ENCODE data around the gene GGT5.
"Not testable (repeated sequence)": the region's sequence is repeated elsewhere in the genome, so short reads cannot be mapped to it uniquely, and the experiment has no call there.

The GGT5 gene, protein sequence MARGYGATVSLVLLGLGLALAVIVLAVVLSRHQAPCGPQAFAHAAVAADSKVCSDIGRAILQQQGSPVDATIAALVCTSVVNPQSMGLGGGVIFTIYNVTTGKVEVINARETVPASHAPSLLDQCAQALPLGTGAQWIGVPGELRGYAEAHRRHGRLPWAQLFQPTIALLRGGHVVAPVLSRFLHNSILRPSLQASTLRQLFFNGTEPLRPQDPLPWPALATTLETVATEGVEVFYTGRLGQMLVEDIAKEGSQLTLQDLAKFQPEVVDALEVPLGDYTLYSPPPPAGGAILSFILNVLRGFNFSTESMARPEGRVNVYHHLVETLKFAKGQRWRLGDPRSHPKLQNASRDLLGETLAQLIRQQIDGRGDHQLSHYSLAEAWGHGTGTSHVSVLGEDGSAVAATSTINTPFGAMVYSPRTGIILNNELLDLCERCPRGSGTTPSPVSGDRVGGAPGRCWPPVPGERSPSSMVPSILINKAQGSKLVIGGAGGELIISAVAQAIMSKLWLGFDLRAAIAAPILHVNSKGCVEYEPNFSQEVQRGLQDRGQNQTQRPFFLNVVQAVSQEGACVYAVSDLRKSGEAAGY

DNA sequence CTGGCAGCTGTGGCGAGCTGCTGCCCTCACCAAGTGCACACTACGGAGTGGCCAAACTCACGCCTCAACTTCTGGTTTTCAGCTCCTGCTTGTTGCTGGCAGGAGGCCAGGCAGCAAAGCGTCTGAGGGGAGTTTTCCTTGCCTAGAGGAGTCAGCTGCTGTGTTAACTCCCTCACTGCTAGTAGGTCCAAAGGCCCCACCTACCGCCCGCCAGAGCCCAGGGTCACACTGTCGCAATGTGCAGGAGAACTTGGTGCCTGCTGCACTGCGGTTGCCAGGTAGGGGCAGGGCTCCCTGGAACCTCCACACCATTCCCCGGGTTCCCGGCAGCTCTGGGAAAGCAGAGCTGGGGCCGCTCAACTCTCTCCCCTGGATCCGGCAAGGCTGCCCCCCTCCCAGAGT lies at the start of gene GGT5:
Gene GGT5, minus strand, starts transcription at position 53 of the 402 bp plus-strand sequence. CDS start 357 bp downstream, outside the sequence.
- not testable (repeated sequence) for DNase-seq (ENCODE audit: low read depth)

DNA sequence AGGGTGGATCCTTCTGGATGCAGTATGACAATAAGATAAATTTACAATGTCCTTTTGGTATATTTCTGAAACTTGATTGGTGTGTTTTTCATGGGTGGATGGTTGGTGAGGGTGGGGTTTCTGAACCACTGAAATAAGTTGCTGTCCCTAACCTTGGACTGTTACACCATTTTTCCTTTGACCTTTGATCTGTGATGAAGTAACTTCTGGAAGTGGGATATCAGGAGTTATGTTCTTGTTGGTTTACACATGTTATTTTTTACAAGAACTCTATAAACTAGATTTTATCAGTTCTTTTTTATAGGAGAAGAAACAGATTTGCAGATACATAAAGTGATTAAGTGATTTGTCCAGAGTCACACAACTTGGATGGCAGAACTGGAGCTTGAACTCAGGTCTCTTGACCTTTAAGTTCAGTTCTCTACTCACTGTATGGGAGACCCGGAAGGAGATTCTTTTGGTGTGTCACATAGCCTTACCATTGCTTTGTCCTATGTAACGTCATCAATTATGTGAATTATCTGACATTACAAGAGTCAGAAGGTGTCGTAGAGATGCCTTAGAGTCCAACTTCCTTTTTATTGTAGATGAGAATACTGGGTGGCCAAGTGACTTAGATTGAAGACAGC lies 47.4 kb upstream of the GGT5 start:
- not testable (repeated sequence) for DNase-seq (ENCODE audit: low read depth)

DNA sequence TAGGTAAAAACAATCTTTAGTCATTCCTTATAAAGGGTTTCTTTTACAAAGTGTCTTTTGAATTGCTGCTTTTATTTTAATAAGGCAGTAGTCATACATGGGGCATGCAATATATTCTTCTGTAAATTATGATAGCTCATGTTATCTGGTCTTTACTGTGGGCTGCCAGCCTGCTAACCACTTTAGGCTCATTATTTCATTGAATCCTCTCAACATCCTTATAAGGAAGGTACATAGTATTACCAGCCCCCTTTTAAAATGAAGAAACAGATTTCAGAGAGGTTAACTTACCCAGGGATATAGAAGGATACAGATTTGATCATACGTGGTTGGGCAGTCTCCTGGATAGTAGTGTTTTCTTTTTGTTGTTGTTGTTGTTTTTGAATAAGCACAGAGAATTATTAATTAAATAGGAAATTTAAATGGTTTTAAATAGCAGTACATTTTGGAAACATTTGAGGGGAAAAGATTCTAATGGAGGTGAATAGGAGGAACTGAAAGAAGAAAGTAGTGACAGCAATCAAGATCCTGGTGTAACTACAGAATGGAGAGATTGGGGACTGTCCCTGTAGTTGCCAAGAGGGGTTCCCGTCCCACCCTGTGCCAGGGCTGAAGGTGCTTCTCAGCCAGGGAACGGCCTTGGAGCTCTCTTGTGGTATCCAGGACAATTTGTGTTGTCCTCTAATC lies 46.8 kb upstream of the GGT5 start:
- DNase-seq (ENCODE audit: low read depth): no peak

DNA sequence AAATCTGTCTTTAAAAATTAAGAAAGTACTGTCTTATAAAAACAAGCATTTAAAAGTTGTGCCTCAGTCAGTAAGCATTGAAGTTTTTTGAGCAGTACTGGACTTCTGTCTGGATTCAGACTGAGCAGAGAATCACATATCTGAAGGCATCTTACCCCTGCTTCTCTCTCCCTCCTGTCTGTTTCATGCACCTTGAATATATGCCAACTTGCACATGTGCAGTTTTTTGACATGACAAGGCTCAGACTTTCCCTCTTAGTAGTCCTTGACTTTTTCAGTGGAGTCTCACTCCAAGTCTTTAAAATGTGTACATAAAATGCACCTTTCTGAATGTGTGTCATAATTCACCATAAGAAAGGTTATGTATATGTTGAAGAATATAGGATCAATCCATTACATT lies 45.6 kb upstream of the GGT5 start:
- no peak for DNase-seq (ENCODE audit: low read depth)

DNA sequence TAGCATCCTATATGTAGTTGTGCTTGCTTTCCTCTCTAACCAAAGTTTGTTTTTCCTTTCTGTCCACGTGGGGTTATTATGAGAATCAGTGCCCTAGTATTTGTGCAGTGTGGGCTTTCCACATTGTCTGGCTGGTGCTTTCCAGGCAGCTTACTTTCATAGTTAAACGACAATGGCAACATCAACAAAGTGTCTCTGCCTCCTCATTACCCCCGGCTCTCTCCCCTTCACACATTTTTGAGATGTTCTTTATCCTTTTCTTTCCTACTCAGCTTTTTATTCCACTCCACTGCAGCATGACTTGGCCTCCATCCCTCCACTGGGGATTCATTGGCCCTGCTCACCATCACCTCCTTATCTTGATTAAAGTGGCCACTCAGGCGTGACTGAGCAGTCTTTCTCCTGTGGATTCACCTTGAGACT lies 44.9 kb upstream of the GGT5 start:
- no peak for DNase-seq (ENCODE audit: low read depth)

DNA sequence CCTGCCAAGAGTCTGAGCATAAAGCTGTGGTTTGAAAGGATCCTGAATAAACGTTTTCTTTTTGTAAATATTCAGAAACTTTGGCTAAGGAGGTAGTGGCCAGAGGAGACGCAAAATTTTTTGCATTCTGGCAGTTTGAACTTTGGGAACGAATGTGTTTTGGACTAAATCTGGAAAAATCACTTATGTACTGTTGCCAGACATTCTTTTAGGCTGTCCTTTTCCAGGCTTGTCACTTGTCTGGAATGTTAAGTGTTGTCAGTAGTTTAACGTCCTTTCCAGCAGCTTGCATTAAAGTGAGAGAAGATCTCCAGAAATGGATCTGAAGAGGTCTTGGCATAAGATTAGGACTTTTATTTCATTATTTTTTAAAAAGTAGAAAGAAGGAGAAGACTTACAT lies 44.2 kb upstream of the GGT5 start:
- DNase-seq (ENCODE audit: low read depth): no peak

DNA sequence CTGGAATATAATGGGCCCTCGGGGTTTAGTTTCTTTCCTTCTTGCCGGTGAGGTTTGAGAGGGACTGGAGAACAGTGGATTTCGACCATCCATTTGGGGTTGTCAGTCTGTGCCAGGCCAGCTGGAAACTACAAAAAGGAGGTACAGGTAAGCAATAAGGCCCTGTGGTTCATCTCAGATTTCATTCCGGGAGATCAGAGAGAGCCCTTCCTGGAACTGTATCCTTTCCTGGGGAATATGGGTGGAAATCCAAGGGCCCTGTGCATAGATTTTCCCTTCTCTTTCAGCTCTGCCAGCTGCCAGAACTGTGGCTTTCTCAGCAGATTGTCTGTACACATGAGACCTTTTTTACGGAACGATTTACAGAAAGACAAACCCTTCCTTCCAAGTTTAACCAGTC lies 42.9 kb upstream of the GGT5 start:
- not testable (repeated sequence) for DNase-seq (ENCODE audit: low read depth)

DNA sequence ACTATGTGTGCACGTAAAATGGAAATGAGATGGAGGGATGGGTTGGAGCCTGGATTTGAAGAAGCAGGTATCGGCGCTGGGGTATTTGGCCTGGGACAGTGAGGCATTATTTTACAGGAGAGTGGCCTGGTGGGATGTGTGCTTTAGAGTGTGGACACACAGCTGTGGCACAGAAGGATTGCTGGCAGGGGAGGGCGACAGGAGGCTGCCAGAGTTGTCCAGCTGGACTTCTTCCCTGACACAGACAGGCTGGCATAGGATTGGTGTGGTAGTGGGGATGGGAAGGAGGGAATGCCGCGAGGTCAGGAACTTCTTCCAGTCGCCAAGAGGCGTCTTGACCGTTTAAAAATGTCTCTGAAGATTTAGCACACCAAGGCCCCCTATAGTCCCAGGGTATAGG lies 42.3 kb upstream of the GGT5 start:
- not testable (repeated sequence) for DNase-seq (ENCODE audit: low read depth)

DNA sequence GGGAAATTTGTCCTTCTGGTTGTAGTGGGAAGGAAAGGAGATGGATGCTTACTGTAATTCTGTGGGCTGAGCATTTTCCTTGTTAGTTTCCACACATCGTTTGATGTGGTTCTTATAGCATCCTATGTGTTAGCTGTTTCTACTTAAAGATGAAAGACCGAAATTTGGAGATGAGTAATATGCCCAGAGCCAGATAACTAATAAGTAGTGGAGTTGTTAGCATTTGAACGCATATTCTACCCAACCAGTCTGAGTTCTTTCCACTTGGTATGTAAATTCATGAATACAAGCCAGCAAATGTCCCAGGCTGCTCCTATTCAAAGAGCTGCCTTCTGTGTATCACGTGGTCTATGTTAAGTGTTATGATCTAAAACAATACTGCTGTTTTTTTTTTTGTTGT lies 40.4 kb upstream of the GGT5 start:
- DNase-seq (ENCODE audit: low read depth): no peak

DNA sequence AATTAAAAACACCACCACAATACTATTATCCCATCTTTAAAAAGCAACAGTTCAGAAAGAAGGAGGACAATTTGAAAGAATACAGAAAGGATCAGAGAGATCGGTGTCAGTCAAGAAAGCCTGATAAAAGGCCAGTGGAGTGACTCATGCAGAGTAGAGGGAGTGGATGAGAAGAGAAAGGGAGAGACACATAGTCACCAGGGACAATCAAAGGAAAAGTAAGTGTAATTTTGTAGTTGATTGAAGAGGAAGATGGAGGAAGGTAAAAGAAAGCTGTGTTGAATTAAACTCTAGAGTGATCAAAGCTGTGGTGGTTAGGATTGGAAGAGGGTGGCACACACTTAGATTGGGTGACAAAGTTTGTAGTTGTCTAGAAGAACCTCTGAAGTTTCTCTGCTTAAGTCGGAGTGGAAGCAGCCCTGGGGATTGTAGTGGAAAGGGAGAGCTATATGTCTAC lies 39.9 kb upstream of the GGT5 start:
- no peak for DNase-seq (ENCODE audit: low read depth)

DNA sequence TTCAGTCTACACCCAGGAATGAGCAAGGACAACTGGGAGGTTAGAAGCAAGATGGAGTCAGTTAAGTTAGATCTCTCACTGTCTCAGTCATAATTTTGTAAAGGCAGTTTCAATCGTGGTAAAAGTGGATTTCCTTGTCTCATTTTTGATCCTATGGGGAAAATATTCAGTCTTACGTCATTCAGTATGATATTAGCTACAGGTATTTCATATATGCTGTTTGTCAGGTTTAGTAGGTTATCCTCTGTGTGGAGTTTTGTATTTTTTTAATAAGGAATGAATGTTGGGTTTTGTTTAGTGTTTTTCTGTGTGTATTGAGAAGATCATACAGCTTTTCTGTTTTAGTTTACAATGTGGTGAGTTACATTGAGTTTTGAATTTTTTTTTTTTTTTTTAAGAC lies 37.5 kb upstream of the GGT5 start:
- DNase-seq (ENCODE audit: low read depth): no peak

DNA sequence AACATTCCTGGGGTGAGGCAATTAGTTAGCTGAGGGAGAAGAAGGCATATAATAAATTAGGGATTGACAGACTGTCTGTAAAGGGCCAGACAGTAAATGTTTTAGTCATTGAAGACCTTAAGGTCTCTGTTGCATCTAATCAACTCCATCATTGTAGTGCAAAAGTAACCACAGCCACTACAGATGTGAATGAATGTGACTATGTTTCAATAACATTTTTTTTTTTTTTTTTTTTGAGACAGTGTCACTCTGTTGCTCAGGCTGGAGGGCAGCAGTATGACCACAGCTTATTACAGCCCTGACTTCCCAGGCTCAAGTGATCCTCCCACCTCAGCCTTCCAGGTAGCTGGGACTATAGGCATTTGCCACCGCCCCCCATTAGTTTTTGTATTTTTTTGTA lies 35.5 kb upstream of the GGT5 start:
- DNase-seq (ENCODE audit: low read depth): not testable (repeated sequence)

DNA sequence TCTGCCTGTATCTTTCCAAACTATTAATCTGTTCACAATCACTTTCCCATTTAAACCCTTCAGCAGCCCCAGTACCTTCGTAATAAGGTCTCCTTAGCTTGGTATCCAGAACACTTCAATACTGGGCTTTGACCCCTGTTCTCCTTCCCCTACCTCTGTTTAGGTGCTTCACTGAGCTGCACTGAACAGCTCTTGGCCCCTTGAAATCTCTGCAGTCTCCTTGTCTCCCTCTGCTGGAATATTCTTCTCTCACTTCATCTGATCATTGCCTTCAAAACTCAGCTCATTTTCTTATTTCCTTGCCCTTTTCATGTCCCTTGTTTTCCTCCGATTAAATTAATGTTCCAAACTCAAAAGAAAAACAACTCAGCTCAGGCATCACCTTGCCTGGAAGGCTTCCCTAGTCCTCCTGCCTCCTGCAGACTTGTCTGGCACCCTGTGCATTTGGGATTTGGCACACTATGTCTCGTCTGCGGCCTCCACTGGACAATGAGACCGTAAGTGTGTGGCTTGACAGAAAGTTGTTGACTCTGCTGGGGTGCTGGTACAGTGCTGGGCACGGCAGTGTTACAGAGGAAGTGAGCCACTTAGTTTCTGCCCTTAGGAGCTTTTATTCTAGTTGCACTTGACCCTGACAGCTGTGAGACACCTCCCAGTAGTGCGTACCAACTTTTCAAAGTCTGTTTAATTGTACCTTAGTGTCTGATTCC lies 30.0 kb upstream of the GGT5 start:
- not testable (repeated sequence) for DNase-seq (ENCODE audit: low read depth)

DNA sequence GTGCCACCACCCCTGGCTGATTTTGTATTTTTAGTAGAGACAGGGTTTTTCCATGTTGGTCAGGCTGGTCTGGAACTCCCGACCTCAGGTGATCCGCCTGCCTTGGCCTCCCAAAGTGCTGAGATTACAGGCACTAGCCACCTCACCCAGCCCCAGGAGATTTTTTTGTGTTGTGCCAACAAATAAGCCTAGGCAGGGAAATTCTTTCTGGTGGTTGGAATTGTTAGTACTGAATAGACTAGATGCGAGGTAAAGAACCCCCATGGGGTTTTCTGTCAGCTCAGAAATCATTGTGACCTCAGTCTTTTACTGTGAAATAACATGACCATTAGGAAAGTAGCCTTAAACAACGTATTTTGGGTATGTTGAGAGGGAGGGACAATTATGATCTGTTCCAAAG lies 29.0 kb upstream of the GGT5 start:
- DNase-seq (ENCODE audit: low read depth): not testable (repeated sequence)

DNA sequence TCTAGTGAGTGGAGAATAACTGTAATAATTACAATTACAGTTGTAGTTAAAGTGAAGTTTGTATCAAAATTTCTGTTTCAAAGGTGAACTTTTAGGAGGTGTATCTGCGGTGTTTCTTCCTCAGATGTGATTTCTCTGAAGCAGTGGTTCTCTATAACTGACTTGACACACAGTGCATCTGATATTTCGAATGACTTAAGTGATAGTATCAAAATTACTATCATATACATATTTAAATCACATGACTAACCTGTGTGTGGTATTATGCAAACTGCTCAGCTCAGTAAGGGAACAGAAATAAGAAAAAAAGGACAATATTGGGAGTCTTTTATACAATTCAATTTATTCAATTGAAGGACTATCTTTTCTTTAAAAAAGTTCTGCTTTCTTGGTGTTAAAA lies 28.1 kb upstream of the GGT5 start:
- not testable (repeated sequence) for DNase-seq (ENCODE audit: low read depth)

DNA sequence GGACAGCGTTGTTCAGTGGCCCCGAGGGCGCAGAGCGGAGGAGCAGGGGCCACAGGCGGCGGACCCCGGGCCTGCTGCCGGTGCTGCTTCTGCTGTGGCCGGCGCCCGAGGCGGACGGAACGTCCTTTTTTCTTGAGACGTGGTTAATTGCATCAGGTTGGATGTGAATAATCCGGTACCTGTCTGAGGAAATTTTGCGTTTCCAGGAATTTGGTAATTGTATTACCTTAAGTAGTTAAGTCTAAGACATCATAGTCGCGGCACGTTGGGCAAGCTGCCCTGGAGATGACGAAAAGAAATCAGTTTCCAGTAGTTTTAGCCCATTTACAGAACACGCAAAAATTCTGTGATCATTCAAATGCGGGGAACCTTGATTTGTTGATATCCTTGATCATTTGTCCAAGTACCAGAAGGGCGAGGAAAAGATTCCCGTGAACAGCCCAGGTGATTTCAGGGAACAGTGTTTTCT lies 26.5 kb upstream of the GGT5 start:
- no peak for DNase-seq (ENCODE audit: low read depth)

DNA sequence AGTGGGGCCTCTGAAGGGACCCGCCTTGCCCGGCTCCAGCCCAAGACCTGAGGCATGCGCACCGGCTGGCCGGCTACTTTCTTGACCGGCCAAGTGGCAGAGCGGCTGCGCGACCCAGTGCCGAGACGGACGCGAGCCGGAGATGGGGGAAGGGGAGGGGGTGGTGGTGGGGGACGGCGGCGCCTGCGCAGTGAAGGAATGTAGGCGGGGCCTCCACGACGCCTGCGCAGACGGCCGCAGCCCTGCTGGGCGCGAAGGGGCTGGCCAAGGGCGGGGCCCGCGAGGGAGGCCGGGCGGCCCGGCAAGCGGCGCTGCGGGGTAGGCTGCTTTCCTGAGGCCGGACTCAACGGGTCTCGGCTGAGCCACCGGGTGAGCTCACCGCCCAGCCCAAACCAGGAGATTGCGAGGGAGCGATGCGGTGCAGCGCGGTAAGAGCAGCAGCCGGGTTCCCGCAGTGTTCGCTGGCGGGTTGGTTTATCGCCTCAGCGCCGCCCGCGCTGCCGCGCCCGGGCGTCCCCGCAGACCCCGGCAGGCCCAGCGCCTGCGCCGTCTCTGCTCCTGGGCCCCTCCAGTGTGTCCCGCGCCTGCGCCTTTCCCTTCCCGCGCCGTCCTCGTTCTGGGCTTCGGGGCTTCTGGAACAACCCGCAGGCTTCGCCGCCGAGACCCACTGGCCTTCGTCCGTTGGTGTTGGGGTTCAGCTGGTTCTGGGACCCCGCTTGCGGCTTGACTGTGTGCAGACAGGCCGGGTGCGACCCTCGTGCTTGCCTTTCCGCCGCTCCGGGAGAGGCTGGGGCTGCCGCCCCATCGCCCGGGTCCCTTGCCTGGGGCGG lies 25.9 kb upstream of the GGT5 start, which contains the start of gene SPECC1L:
Gene SPECC1L, plus strand, starts transcription at position 276 of the 830 bp plus-strand sequence. CDS start 31,401 bp downstream, outside the sequence.
- DNase-seq (ENCODE audit: low read depth): peak; percentile 45

DNA sequence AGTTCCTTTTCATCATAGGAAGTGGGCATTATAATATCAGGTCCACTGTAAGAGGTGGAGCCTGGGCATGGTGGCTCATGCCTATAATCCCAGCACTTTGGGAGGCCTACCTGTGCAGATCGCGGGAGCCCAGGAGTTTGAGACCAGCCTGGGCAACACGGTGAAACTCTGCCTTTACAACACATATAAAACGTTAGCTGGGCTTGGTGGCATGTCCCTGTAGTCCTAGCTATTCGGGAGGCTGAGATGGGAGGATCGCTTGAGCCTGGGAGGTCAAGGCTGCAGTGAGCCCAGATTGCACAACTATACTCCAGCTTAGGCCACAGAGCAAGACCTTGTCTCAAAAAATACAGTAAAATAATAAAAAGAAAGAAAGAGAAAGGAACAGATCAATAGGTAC lies 21.6 kb upstream of the GGT5 start:
- DNase-seq (ENCODE audit: low read depth): not testable (repeated sequence)

DNA sequence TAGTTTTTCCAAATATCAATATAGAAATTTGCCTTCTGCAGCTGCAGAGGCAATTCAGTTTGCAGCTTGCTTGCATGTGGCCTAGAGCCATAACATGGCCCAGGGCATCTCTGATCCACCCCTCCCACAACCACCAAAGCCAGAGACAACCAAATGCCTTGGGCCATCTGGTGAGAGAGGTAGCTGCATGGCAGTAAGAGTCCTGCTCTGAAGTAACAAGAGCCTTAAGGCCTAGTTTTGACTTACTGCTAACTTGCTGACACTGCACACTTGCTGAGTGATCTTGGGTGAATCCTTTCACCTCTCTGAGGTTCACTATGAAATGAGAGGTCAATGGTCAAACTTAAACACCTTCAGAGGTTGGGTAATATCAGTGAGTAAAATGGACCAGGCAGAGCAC lies 20.9 kb upstream of the GGT5 start:
- DNase-seq (ENCODE audit: low read depth): no peak

DNA sequence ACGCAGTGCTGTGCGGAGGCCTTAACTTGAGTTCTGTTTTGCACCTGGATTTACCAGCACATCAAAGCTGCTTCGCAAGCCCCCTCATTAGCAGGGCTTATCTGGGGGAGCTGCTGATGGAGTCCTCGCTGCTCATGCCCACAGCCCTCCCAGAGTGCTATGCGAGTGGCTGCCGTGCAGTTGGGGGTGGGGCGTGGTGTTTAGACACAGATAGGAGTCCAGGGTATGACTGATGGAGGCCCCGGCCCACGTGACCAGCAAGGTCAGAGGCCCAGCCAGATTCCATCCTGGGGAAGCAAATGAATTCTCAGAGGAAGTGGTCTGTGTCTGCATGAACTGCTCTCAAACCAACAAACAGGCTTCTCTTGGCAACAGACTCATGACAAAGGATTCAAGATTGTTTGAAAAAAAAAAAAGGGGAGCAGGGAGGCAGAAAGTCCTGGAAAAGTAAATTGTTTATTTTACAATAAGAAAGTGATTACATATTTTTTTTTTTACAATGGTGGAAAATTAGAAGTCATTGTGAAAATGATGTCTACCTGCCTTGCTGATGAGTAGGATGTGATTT lies 19.5 kb upstream of the GGT5 start:
- not testable (repeated sequence) for DNase-seq (ENCODE audit: low read depth)

Data from non-pigmented ciliary epithelial cell (primary cell).